NB4 (cell line): ENCODE measurements around the gene NAA30.

ENCODE experiments used
- DNase-seq: peaks from one replicate; pipeline ENCODE4 v3.0.0; 2010; ENCODE audit warnings: low read depth
- H3K4me3 ChIP-seq: one replicate; pipeline ENCODE4 v1.5.1; 2011; ENCODE audit warnings: mild to moderate bottlenecking, low read depth, low read length, moderate library complexity
- MYC ChIP-seq: IDR thresholded peaks from 2 replicates; pipeline ENCODE4 v1.6.1; 2011; ENCODE audit warnings: low read depth, low read length
- POLR2A ChIP-seq: IDR thresholded peaks from 2 replicates; pipeline ENCODE4 v1.6.1; 2011; ENCODE audit warnings: mild to moderate bottlenecking; ENCODE audit not compliant: insufficient read length; ENCODE audit errors: extremely low read depth
- TF ChIP-seq, protein P1 (sequence below): IDR thresholded peaks from one replicate; pipeline ENCODE4 v1.5.1; 2012; ENCODE audit warnings: low read depth, low read length
- TF ChIP-seq, protein P2 (sequence below): IDR thresholded peaks from 2 replicates; pipeline ENCODE4 v1.6.1; 2011; ENCODE audit warnings: low read depth, low read length

Gene NAA30

DNA sequence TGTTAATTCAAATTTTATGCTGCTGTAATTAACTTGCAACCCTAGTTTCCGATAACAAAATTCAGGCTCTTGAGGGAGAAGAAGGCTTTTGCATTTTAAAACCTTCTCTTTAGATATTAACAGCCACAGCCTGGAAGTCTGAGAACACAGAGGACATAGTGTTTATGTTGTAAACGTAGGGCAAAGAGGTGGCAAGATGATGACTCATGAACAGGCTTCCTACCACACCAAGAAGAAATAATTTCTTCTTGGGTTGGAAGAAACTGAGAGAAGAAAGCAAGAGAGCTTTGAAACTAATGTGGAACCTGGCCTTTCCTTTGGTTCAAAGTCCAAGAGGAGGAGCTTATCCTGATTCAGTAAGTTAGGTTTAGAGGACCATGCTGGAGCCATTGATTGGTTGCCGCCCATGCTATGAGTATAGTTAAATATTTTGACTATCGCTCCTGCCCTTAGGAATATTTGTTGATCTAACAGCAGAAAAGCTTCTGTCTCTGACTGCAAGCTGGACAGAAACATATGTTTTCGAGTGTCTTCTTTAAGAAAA lies 71.5 kb downstream of the NAA30 start:
- H3K4me3 ChIP-seq: no peak overlapping the region
- no peak for DNase-seq
- TF ChIP-seq, protein P1, sequence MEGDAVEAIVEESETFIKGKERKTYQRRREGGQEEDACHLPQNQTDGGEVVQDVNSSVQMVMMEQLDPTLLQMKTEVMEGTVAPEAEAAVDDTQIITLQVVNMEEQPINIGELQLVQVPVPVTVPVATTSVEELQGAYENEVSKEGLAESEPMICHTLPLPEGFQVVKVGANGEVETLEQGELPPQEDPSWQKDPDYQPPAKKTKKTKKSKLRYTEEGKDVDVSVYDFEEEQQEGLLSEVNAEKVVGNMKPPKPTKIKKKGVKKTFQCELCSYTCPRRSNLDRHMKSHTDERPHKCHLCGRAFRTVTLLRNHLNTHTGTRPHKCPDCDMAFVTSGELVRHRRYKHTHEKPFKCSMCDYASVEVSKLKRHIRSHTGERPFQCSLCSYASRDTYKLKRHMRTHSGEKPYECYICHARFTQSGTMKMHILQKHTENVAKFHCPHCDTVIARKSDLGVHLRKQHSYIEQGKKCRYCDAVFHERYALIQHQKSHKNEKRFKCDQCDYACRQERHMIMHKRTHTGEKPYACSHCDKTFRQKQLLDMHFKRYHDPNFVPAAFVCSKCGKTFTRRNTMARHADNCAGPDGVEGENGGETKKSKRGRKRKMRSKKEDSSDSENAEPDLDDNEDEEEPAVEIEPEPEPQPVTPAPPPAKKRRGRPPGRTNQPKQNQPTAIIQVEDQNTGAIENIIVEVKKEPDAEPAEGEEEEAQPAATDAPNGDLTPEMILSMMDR: no peak
- TF ChIP-seq, protein P2, sequence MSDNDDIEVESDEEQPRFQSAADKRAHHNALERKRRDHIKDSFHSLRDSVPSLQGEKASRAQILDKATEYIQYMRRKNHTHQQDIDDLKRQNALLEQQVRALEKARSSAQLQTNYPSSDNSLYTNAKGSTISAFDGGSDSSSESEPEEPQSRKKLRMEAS: no peak

DNA sequence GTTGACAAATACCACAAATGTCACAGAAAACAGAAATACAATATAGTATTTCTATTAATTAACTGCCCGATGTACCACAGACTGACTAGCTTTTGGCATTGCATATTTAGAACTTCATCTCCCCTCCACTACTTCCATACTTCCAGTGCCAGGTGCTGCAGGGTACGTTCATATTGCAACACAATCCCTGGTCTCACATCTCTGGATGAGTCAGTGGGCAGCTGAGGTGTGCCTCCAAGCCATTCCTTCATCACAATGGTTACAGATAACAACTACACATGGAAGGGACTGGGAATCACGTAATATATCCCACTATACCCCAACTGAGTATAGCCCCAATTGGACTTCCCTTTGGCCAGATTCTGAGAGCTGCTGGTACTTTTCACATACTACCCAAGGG lies 72.2 kb downstream of the NAA30 start:
- DNase-seq: no peak
- no peak overlapping the region for H3K4me3 ChIP-seq
- TF ChIP-seq, protein P2: no peak

DNA sequence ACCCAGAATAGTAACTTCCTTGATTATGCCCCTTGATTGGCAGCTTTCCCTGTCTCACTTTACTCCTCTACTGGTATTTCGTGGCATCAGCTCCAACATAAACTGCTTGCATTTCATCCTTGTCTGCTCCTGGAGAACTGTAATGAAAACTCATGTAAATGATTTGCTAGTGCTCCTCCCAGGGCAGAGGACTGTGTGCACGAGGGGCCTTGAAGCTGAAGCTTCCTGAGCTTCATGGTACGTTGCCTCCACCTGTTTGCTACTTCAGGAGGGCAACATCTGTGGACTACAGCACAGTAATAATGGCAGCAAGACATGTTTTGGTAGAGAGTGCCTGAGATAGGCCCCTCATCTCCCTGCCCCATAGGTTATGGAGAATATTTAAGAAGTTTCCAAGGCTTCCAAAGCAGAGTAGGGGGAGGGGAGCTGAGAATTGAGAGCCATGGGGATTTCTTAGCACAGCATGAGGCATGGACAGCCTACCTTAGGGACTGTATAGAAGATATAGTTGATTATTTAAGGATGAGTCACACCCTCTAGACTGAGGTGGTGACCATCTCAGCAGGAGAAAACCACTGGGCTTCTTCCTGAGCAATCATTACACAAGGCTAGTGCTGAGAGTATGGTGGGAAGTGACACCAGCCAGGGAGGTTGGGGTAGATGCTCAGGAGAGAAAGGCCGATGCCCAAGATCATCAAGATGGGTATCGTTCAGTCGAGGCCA lies 73.8 kb downstream of the NAA30 start:
- H3K4me3 ChIP-seq: no peak overlapping the region
- TF ChIP-seq, protein P2: no peak
- TF ChIP-seq MYC: no peak
- TF ChIP-seq, protein P1: no peak
- no peak for TF ChIP-seq POLR2A
- DNase-seq: no peak
